Posterior vena cava (tissue), 2 donors: ENCODE results near the gene SNX24. TPM values are rescaled to one million over a fixed set of nuclear protein-coding genes. Genes with fewer than 3 reads are reported as not detected.
"Not testable (repeated sequence)": the region's sequence is repeated elsewhere in the genome, so short reads cannot be mapped to it uniquely, and the experiment has no call there.

Experiments used
- DNase-seq: peaks from one replicate; pipeline ENCODE4 v3.0.0-alpha.2; 2020; ENCODE audit warnings: low spot score
- intact Hi-C, 2 donors: fragments of 100-400 bp; cut with DNase I; formaldehyde crosslinking; loops; one replicate each; pipeline versions ENCODE4 v1.14.1 to v1.14.2; 2022 to 2023
- total RNA-seq, 2 donors: library from RNA; stranded (reverse); fragmentation: NEBNext Ultra II Directional; extraction: Animal tissue kit (Norgen Biotek cat#: 25700); gene quantifications; one replicate each; pipeline ENCODE4 v1.2.1, GENCODE V29; 2021
- donor health status: DM: yes; HTN: yes; CAD: no.
- donor health status: DM: yes; HTN: yes; CAD: no.

Gene SNX24
- total RNA-seq, 2 donors from 2014 or later, result 14.9 to 16.1 TPM

GRCh38 chr5:122947372-122947771 is 102.0 kb downstream of the SNX24 start:
- intact Hi-C loops, result no loop called here
- DNase-seq, result no peak

DNA sequence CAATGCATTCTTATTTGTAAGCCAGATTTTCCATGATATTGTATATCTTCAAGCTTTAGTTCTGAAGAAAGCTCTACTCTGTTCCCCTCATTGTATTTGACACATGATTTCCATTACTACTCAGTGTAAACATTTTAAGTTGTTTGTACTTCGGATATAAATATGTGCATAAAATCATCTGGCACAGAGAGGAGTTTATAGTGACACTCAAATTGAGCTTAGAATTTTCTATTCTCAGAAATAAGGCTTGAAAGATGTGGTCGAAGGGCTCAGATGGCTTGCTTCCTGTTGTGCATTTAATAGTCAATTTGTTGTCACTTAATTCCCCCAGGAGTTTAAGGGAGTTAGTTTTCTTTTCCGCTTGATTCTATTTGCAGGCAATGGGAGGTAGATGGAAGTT is 102.4 kb downstream of the SNX24 start:
- no peak for DNase-seq
- intact Hi-C loops, result no loop called here

- intact Hi-C loops, result no loop called here
- no peak for DNase-seq
Observed at GRCh38 chr5:122948319-122948718, 102.9 kb downstream of the SNX24 start.

DNA sequence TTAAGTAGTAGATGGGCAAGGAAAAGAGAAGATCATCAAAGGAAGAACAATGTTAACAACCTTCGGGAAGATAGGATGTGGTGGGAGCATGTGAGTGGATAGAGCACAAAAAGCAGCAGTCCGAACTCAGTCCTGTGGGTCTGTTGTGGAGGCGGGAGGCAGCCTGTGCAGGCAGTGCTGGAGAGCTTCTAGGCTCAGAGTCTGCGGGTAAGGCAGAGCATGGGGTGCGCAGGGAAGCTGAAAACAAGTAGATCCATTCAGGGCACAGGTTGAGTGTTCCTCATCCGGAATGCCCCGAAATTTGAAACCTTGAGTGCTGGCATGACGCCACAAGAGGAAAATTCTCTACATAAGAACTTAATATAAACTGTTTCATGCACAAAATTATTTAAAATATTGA is 106.2 kb downstream of the SNX24 start:
- intact Hi-C loops, result no loop called here
- no peak for DNase-seq

DNA sequence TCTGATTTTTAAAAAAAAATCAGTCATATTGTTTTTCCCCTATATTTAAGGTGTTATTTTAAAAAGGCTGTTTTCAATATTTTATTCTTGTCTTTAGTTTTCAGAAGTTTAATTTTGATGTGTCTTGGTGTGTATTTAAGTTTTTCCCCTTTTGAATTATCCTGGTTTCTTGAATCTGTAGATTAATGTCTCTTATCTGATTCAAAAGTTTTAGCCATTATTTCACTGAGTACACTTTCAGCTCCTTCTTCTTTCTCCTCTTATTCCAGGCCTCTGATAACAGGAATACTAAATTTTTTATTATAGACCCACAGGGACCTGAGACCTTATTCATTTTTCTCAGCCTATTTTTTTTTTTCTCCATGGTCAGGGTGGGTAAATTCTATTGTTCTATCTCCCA is 109.3 kb downstream of the SNX24 start:
- intact Hi-C loops, result no loop called here
- no peak for DNase-seq

GRCh38 chr5:122957457-122957856 is 112.0 kb downstream of the SNX24 start:
- DNase-seq, result no peak
- intact Hi-C loops, result no loop called here

GRCh38 chr5:122959740-122960445 is 114.5 kb downstream of the SNX24 start:
- DNase-seq, result no peak
- intact Hi-C loops, result no loop called here

DNA sequence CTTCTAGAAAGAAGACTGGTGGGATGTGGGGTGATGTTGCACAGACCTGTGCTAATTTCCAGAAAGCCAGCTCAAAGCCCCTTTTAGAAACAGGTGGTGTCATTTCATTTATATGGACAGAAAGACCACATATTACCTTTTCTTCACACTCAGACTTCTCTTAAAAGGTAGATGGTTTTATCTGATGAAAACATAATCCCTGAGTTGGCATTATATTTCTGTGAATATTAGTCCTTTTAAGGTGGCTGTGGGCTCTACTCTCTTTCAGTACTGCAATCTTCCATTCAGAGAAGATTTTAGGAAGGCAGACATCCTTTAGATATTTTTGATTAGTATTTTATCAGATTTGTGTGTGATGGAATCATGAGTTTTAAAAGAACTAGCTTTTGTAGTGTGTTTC is 117.9 kb downstream of the SNX24 start:
- intact Hi-C loops, result no loop called here
- DNase-seq, result no peak

GRCh38 chr5:122965111-122965510 is 119.7 kb downstream of the SNX24 start:
- no peak for DNase-seq
- intact Hi-C loops, result no loop called here

DNA sequence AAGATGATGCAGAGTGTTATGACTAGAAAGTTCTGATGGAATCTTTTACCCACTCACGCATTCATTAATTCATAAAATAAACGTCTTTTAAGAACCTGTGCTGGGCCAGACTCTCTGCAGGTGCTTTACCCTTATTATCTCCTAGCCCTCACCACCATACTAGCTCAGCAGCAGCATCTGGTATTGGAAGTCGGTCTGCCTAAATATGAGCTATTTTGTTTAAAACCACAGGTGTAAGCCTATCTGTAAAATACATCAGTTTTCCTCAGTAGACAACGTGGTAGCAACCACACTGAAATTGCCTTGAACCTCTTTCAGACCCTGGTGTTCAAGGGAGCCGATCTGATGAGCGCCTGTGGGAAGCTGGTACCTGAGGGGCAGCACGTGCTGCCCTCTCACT is 121.7 kb downstream of the SNX24 start:
- intact Hi-C loops, result no loop called here
- no peak for DNase-seq

GRCh38 chr5:122967625-122968024 is 122.2 kb downstream of the SNX24 start:
- intact Hi-C loops, result no loop called here
- DNase-seq, result no peak

GRCh38 chr5:122968056-122968455 is 122.6 kb downstream of the SNX24 start:
- intact Hi-C loops, DNase-seq: not testable (repeated sequence)

- DNase-seq, result no peak
- intact Hi-C loops, result no loop called here
Observed at GRCh38 chr5:122971333-122971732, 125.9 kb downstream of the SNX24 start.

GRCh38 chr5:122972877-122973276 is 127.5 kb downstream of the SNX24 start:
- no peak for DNase-seq
- intact Hi-C loops, result no loop called here

GRCh38 chr5:122973759-122974158 is 128.3 kb downstream of the SNX24 start:
- DNase-seq, intact Hi-C loops: not testable (repeated sequence)

- intact Hi-C loops, DNase-seq: not testable (repeated sequence)
Observed at GRCh38 chr5:122974251-122974650, 128.8 kb downstream of the SNX24 start.

- DNase-seq, result no peak
- intact Hi-C loops, result no loop called here
Observed at GRCh38 chr5:122977319-122977718, 131.9 kb downstream of the SNX24 start.

DNA sequence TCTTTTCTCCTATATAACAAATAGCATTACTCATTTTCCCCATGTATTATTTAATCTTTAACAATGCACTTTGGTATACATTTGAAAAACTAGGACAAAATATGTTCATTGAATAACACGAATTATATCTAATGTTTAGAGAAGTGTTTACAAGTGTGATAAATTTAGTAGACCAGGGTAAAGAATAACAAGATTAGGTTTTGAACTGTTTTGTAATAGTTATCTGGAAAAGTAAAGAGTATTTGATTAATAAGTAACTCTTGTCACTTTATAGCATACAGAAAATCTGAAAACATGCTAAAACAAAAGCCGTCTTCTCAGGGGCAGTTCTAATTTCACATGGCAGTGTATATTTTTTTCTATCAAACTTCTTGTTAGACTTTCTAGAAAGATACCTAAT is 132.7 kb downstream of the SNX24 start:
- intact Hi-C loops, result no loop called here

DNA sequence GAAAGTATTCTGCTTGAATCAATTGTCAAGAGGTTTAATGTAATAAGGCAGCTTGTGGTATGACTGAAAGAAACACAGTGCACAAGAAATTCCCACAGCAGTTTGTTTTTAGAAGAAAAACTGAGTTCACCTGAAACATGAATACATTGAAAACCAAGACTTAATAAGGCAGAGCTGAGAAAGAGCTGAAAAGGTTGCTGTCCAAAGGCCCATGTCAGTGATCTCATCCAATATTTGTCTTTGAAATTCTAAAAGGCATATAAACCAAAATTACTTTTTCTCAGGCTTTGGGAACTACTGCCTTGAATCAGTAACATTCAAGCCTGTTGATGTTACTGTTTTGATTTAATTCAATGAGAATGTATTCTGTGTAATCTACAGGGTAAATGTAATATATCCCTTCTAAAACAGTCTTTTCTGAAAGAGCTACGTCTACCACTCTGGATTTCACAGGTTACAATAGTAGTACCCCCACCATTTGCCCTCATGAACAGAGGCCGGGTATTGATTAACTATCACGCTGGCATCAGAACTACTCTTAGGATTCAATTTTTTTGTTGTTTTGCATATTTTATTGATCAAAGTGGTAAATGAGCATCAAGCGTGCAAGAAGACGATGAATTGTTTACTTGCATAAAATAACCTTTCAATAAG is 133.4 kb downstream of the SNX24 start:
- no peak for DNase-seq
- intact Hi-C loops, result no loop called here

More for the DNA sequence above, 132.7 kb downstream of the SNX24 start:
- no peak for DNase-seq

GRCh38 chr5:122981846-122982245 is 136.4 kb downstream of the SNX24 start:
- intact Hi-C loops, result no loop called here

DNA sequence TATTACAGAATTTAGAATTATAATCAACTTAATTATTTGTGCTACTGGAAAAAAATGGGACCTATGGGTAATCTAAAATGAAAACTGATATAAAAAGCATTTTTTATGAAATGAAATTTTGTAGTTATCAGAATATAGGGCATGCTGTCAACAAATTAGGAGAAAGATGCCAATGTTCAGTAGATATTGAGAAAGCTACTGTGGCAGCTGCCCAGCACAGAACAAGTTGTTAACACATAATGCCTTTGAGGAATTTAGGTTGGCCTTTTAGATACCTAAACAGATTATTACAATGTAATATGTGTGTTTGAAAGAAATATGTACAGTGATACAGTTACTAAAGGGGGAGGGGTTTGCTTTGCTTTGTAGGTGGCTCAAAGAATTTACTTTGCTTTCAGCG is 137.0 kb downstream of the SNX24 start:
- intact Hi-C loops, result no loop called here

More at GRCh38 chr5:122981846-122982245, 136.4 kb downstream of the SNX24 start:
- DNase-seq, result no peak

More for the DNA sequence above, 137.0 kb downstream of the SNX24 start:
- DNase-seq, result no peak
